Stimulated activated CD8-positive, alpha-beta memory T cell treated with anti-CD3 and anti-CD28 coated beads, Interleukin-7, amount 100 ng/mL, for 1 hour (primary cell): Measurements from ENCODE around the gene ICE2.

Experiments
- DNase-seq, 2 donors: peaks; one replicate each; pipeline ENCODE4 v3.0.0-alpha.2; 2020; ENCODE audit warnings: low read depth in 2 of 2

ICE2 gene

DNA sequence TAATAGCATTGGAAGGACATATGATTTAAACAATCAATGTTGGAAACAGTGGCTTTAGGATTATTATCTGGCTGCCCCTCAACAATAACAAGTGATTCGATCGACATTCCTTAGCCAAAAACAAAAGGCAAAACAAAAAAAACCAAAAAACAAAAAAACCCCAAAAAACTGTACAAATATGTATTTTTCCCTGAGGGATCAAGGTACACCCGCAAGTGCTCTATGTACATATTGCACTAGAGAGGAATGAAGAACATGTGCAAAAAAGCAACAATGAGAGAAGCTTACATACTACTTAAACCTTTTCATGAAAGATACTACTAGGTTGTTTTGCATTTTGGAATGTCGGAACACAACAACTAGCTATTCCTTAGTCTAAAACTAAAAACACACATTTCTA is 14.2 kb upstream of the ICE2 start:
- DNase-seq, result no peak

DNA sequence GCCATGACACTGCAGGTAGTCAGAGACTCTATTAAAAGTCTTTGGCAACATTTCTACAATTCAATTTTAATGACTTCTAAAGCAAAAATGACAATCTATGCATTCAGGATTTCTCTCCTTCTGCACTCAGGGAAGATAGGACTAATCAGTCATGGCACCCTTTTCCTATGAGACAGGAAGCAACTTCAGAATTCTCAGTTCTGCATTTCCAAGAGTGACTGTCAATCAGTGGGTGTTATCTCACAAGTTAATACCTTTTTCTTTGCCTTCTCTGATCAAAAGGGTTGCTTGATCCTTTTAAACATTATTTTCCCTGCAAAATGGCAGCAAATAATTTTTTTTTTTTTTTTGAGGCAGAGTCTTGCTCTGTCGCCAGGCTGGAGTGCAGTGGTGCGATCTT is 7.8 kb upstream of the ICE2 start:
- no peak for DNase-seq

DNA sequence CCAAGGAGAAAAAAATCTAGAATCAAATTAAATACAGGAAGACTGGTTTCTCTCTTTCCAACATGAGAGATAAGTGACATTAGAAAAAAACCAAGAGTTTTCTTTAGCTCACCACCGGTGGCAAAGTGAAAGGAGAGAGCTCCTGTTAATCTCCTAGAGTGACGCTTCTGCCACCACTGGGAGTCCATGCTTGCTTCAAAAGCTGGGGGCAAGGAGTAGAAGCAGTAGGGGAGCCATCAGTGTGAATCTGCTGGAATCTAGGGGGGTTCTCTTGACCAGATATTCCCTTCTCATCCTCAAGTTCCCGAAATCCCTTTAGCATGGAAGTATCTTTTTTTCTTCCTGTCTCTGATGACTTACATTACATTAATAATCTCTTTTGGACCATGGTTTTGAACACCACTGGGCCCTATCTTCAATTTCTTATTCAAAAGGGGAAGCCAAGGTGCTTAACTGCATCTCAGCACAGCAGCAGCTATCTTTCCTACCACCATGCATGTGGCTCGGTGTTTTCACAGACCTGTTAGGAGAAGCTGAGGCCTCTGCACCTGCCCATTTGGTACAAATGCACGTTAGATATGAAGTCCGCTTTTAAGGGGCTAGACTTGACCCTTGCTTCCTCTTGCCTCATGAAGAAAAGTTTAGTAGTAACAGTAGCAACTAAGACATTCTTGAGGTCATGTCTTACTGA is 6.6 kb upstream of the ICE2 start:
- DNase-seq, result no peak

DNA sequence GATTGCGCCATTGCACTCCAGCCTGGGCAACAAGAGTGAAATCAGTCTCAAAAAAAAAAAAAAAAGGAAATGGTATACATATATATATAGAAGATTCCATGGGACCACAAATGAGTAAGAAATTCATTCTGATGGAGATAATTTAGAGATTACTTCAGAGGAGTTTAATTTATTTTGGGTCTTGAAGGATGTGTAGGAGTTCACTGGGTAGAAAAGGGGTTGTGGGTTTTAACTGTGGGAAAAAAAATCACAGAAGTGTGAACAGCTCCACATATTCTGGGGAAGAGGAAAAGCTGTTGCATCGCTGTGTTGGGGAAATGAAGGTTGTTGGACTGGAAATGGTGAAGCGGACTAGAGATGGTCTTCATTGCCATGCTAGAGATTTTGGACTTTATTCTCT is 4.1 kb upstream of the ICE2 start:
- DNase-seq, result no peak

DNA sequence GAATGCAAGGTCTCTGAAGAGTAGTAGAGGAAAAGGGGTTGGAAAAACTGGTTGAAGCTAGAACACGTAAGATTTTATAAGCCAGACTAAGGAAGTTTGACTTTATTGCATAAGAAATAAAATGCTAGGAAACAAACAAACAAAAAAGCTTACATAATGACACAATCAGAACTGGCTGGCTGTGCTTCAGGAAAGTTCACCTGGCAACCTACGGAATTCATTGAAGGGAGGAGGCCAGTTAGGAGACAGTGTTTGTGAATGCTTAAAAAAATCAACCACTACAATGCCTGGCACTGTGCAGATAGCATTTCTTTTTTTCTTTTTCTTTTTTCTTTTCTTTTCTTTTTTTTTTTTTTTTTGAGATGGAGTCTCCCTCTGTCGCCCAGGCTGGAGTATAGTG is 1.9 kb upstream of the ICE2 start:
- no peak for DNase-seq

DNA sequence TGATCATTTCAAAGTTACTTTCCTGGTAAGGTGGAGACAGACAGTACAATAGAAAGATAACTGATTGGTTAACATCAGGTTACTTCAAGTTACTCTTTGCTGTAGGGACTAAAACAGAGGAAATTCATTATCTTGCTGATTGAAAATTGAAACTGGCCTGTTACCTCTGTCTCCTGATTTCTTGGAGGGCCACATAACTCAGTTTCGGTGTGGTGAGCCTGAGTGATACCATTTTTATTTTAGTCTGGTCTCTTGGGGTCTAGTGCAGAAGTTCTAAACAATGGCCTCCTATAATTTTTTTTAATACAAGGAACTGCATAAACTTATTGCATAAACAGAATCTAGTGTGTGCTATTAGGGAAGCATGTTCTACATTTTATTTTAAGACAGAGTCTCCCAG is 1.2 kb upstream of the ICE2 start:
- no peak for DNase-seq

DNA sequence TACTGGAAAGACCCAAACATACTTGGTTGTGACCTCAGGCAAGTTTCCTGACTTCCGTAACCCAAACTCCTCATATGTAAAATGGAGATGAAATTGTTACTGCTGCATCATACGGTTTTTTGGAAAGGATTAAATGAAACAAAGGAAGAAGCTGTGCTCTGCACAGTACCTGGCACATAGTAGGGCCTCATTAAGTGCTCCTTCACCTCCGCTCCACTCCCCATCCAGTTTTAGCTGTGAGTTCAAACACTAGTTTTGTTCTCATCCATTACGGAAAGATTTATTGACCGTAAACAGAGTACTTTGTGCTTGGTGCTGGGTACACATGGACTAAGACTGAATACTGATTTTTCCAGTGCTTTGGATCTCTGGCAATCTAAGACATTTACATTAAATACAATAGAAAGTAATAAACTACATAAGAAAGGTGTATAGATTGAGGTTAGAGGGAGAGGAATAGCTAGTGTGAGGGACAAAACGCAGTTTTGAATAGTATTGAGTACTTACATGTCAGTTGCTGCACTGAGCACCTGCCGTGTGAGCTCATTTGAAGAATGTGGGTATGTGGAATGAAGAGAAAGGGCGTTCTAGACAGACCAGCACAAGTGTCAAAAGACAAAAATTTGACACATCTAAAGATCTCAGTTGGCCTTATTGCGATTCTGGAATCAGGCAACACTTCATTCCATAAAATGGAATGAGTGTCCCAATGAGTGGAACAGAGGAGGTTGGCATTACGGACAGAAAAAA is 594 bp upstream of the ICE2 start:
- DNase-seq, result no peak

DNA sequence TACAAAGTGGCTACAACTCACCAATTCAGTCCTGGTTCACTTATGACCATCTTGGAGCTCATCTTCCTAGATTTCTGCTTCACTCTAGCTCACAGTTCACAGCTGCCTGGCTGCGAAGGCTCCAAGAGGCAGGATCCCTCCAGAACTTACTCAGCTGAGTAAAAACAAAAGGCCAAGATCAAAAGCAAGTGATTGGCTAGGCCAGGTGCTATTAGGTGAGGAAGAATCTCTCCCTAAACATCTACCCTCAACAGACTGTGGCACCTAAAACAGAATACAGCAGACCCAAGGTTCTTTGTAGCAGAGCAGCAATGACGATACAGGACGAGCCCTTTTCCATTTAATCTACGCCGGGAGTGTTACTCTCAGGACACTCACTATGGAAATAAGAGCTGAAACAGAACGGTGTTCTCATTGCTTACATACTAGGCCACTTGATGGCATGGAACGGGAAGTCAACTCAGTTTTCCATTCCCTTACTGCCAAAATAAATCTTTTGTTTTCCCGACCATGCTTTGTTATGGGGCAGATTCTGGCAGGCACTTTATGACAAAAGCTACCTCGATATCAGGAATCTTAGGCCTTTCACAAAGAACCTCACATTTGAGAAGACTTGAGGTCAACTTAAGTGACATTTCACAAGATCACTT is 901 bp downstream of the ICE2 start:
- DNase-seq, result no peak

DNA sequence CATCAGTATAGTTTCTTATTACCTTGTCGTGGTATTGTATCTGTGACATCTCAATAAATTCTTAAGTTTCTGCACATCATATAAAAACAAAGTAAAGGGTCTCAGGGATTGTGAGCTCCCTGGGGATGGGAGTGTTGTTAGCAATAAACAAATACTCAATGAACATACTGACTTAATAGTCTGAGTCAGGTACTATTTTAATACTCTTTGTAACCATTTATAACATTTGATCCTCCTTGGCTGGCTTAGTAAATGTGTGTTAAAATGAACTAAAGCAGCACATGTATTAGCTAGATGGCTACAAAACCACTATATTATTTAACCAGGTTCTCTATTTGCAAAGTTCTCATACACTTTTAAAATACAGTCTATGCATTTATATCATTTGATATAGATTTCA is 1.8 kb downstream of the ICE2 start:
- no peak for DNase-seq

DNA sequence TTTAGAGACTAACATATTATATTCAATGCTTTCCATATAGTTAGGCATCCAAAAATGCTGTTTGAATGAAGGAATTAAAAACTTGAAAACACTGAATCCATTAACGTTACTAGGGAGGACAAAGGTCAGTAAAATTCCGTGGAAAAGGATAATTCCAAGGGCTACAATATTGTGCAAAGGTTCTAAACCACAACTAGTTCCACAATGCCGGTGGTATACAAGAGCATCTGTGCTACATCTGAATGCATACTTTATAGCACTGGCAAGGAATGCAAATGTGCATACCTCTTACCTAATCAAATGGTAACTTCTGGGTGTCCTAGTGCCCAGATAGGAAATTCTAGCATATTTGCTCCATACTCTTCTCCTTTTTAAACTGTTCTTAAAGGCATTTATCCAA is 2.2 kb downstream of the ICE2 start:
- DNase-seq, result no peak

DNA sequence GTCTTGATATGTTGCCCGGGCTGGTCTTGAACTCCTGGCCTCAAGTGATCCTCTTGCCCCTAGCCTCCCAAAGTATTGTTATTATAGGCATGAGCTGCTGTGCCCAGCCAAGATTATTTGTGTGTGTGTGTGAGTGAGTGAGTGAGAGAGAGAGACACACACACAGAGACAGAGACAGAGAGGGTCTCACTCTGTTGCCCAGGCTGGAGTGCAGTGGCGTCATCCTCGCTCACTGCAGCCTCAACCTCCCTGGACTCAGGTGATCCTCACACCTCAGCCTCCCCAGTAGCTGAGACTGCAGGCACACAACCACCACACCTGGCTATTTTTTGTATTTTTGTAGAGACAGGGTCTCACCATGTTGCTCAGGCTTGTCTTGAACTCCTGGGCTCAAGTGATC is 5.8 kb downstream of the ICE2 start:
- DNase-seq, result no peak

DNA sequence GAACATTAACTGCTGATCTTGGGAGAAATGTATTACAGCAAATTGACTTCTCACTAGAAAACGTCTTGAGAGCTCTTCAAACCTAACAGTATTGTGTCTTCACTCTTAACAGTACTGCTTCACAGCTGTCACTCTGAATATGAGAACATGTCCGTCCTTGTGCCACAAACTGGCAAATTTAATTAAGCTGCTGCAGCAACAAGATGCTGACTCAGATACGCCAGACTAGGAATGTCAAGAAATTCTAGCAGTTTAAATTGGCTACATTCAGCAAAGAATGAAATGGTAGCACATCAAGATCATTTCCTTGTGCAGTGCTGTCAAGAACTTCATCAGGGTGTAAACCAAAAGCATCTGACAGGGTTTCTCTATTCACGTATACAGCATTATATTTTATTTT is 7.6 kb downstream of the ICE2 start:
- no peak for DNase-seq

DNA sequence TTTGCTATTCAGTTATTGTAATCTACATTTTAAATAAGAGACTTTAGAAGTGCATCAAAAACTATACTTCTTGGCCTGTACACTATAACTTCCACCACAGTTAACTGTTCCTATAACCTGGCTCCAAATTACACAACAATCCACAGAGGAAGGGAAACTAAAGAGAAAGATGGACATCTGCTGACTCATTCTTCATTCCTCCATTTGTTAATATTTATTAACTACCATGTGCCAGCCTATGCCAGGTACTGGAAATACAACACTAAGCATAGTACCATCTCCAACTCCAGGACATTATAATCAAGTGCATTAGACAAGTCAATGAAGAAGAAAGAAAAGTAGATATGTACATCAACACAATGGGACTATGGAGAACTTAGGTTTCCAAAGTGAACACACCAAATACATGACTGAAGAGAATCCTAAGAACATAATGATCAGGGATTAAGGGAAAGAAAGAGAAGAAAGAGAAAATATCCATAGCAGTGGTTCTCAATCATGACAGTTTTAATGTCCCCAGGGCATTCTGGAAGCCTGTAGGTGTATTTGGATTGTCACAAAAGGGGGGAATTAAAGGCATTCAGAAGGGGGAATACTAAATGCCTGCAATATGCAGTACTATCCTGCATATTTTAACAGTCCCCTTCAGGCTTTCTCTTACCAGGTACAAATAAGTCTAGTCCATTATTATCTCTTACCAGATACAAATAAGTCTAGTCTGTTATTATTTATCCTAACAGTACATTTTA is 8.9 kb downstream of the ICE2 start:
- no peak for DNase-seq

DNA sequence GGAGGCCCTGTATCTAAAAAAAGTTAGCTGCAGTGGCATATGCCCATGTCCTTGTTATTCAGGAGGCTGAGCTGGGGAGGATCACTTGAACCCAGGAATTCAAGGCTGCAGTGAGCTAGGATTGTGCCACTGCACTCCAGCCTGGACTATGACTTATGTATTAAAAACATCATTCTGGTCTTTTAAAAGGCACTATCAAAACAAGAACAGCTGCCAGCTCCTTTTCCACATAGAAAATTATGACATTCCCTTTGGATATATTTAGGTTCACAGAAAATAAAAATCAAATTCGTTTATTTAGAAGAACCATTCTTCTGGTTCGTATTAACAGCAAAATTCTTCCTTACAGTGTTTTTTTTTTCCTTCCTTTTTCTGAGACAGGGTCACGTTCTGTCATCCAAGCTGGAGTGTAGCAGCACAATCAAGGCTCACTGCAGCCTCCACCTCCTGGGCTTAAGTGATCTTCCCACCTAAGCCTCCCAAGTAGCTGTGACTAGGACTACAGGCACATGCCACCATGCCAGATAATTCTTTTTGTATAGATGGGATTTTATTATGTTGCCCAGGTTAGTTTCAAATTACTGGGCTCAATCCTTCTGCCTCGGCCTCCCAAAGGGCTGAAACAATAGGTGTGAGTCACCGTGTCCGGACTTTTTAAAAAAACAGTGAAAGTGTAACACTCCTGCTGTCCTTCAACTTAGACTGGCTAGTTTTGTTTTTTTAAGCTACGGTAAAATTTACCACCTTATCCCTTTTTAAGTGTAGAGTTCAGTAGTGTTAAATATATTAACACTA is 13.9 kb downstream of the ICE2 start:
- DNase-seq, result no peak

DNA sequence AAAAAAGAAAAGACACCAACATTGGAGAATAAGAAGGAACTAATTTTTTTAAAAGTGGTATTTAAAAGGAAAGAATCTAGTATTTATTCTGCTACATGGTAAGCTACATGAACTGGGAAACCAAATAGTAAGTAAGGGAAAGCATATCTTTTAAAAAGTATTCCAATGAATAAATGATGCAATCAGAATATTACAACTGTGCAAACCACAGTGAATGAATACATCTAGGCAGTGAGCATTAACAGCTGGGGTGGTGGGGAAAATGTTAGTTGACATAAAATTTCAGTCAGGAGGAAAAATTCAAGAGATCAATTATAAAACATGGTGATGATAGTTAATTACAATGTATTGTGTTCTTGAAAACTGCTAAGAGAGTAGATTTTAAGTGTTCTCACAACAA is 16.9 kb downstream of the ICE2 start:
- no peak for DNase-seq

DNA sequence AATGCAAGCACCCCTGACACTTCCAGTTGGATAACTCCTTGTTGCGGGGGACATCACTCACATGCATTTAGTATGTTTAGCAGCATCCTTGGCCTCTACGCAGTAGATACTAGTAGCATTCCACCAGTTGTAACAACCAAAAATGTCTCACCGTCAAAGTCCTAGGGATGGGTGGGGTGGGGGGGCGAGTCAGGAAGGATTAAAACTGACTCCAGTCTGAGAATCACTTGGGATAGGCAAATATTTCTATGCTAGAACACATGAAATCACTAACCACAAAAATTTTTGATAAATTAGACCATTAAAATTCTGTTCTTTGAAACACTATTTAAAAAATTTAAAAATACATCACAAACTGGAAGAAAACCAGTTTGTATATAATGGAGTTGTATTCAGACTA is 18.0 kb downstream of the ICE2 start:
- no peak for DNase-seq

DNA sequence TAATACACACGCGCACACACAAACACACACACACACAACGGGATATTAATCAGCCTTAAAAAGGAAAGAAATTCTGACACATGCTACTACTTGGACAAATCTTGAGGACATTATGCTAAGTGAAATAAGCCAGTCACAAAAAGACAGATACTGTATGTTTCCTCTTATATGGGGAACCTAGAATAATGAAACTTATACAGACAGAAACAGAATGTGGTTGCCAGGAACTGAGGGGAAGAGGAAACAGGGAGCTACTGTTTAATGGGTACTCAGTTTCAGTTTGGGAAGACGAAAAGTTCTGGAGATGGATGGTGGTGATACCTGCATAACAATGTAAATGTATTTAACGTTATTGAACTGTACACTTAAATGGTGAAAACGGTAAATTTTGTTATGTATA is 20.2 kb downstream of the ICE2 start:
- DNase-seq, result no peak

DNA sequence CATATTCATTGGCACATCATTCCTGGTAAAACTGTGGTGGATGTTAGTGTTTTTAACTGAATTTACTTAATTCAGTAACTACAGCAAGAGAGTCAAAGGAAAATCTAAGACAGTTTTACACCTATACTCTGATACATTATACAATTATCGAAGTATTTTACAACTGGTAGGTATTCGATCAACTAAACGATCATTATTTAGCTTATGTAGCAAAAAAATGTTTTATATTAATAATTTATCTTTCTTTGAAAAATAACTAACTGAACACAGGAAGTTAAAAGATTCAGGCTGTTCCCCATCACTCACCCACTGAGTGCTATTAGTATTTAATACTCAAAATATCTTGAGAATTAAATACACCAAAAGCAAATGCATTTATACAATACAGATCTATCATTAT is 21.0 kb downstream of the ICE2 start:
- no peak for DNase-seq

DNA sequence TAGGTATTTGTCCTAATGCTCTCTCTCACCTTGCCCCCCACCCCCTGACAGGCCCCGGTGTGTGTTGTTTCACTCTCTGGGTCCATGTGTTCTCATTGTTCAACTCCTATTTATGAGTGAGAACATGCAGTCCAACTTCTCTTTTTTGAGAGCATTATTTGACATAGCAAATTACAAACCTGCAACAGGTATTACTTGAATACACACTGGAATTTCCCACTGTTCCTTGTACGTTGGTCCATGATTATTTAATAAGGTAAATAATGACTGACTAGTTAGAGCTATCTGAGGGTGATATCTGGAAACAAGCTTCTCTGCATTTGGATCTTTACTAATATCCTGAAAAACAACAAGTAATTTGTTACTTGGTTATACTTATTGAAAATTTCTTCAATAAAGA is 24.1 kb downstream of the ICE2 start:
- no peak for DNase-seq

DNA sequence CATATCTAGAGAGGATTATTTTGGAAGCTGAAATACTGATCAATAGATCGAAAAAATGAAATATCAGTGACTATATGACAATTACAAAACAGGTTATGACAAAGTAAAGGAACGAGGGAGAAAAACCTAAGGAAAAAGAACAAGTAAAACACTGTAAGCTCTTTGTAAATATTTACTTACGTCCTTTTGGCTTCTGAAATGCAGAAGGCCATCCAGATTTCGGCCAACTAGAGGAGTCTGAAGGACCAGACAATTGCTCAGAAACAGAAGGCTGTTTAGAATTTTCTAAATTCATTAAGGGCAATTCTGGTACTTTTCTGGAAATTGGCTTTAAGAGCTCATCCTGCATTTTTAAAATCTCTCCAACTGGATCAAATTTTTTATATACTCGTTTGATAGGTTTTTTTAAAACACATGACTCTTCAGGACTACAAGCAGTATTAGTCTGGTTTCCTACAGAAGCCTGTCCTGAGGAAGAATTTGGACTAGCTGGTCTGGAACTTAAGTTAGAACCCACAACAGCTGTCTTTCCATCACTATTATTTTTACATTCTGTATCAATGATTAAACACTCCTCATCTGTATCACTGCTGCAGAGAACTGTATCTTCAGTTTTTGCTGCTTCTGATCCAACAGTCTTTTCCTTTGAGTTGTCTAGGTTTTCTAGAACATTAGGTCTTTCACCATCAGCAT is 30.1 kb downstream of the ICE2 start:
- DNase-seq, result no peak

DNA sequence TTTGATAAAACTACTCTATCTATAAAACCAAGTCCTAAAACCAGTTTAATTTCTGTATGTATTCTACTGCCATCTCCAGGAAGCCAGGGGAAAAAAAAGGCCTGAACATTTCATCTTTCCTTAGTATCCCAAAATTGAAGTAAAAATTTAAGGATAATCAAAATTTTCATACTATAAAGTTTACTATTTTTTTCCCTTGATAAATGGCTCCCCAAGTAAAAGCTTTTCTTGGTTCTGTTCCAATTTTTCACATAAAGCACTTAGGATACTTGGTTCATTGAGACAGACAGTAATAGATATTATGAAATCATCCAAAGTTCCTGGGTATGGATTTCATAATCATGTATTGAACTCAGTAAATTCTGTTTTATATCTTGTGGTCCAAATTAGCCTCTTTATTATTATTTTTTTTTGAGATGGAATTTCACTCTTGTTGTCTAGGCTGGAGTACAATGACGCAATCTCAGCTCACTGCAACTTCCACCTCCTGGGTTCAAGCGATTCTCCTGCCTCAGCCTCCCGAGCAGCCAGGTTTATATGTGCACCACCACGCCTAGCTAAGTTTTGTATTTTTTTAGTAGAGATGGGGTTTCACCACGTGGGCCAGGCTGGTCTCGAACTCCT is 34.5 kb downstream of the ICE2 start:
- no peak for DNase-seq
